ENCODE data around the gene LIN7A. TPM values are rescaled to one million over a fixed set of nuclear protein-coding genes. Genes with fewer than 3 reads are reported as not detected.
"Not testable (repeated sequence)": the region's sequence is repeated elsewhere in the genome, so short reads cannot be mapped to it uniquely, and the experiment has no call there.

Gene LIN7A
- total and polyA plus RNA-seq, 7 donors, result 0.60 to 10.7 (median 4.6) TPM

- H3K4me3 ChIP-seq, result no peak overlapping the region
- TF ChIP-seq POLR2AphosphoS5 (IDR thresholded peaks at IDR 0.05) (no peak), CTCF (IDR thresholded peaks at IDR 0.05) (no peak), POLR2A (IDR thresholded peaks at IDR 0.05) (no peak), EP300 (IDR thresholded peaks at IDR 0.05) (no peak)
- H3K36me3 ChIP-seq, result no peaks in the 10 kb centered on the region
- no peaks in the 10 kb centered on the region for H3K27me3 ChIP-seq
- intact Hi-C loops (cut with DNase I), result no loop called here
- no peak overlapping the region for H3K27ac ChIP-seq
- H3K4me1 ChIP-seq, result no peaks in the 10 kb centered on the region
- 77 to 83% methylated on average over 3 of the region's 3 CpGs for WGBS, 2 donors
- H3K9me3 ChIP-seq, result no peaks in the 10 kb centered on the region
- DNase-seq, result no peak
Measured at GRCh38 chr12:80802652-80803400, 134.9 kb downstream of the LIN7A start.

- no peaks in the 10 kb centered on the region for H3K27me3 ChIP-seq
- H3K36me3 ChIP-seq, result no peaks in the 10 kb centered on the region
- 53 to 70% methylated on average over 4 of the region's 4 CpGs for WGBS, 2 donors
- no peaks in the 10 kb centered on the region for H3K9me3 ChIP-seq
- no peak overlapping the region for H3K27ac ChIP-seq
- TF ChIP-seq CTCF (IDR thresholded peaks at IDR 0.05), result no peak
- no peak for TF ChIP-seq POLR2AphosphoS5 (IDR thresholded peaks at IDR 0.05)
- no peak for TF ChIP-seq EP300 (IDR thresholded peaks at IDR 0.05)
- TF ChIP-seq POLR2A (IDR thresholded peaks at IDR 0.05), result no peak
- H3K4me3 ChIP-seq, result no peak overlapping the region
- H3K4me1 ChIP-seq, result no peaks in the 10 kb centered on the region
- DNase-seq, result no peak
- intact Hi-C loops (cut with DNase I), result no loop called here
Measured at GRCh38 chr12:80798281-80798680, 139.5 kb downstream of the LIN7A start.

GRCh38 chr12:80794551-80794950 lies 143.2 kb downstream of the LIN7A start:
- H3K4me1 ChIP-seq, result no peaks in the 10 kb centered on the region
- DNase-seq, result no peak
- TF ChIP-seq POLR2AphosphoS5 (IDR thresholded peaks at IDR 0.05), result no peak
- no peak for TF ChIP-seq CTCF (IDR thresholded peaks at IDR 0.05)
- no peak for TF ChIP-seq POLR2A (IDR thresholded peaks at IDR 0.05)
- no peak for TF ChIP-seq EP300 (IDR thresholded peaks at IDR 0.05)
- H3K36me3 ChIP-seq, result no peaks in the 10 kb centered on the region
- no peak overlapping the region for H3K4me3 ChIP-seq
- no peaks in the 10 kb centered on the region for H3K27me3 ChIP-seq
- intact Hi-C loops (cut with DNase I), result no loop called here
- no peak overlapping the region for H3K27ac ChIP-seq
- H3K9me3 ChIP-seq, result no peaks in the 10 kb centered on the region
- 36 to 54% methylated on average over 1 of the region's 1 CpG for WGBS, 2 donors

- no peaks in the 10 kb centered on the region for H3K4me1 ChIP-seq
- no peak overlapping the region for H3K4me3 ChIP-seq
- no peaks in the 10 kb centered on the region for H3K36me3 ChIP-seq
- no peaks in the 10 kb centered on the region for H3K9me3 ChIP-seq
- no peaks in the 10 kb centered on the region for H3K27me3 ChIP-seq
- H3K27ac ChIP-seq, result no peak overlapping the region
- intact Hi-C loops (cut with DNase I), result no loop called here
- TF ChIP-seq EP300 (IDR thresholded peaks at IDR 0.05), result no peak
- no peak for DNase-seq
Measured at GRCh38 chr12:80792861-80793260, 144.9 kb downstream of the LIN7A start.

GRCh38 chr12:80791863-80792262 lies 145.9 kb downstream of the LIN7A start:
- TF ChIP-seq POLR2AphosphoS5 (IDR thresholded peaks at IDR 0.05) (no peak), POLR2A (IDR thresholded peaks at IDR 0.05) (no peak), CTCF (IDR thresholded peaks at IDR 0.05) (no peak), EP300 (IDR thresholded peaks at IDR 0.05) (no peak)
- intact Hi-C loops (cut with DNase I), result no loop called here

GRCh38 chr12:80788407-80788806 lies 149.3 kb downstream of the LIN7A start:
- H3K36me3 ChIP-seq; DNase-seq; H3K27ac ChIP-seq; H3K9me3 ChIP-seq; H3K4me1 ChIP-seq; H3K27me3 ChIP-seq; intact Hi-C loops (cut with DNase I); H3K4me3 ChIP-seq: not testable (repeated sequence)
- WGBS, 2 donors, result 81 to 88% methylated on average over 10 of the region's 10 CpGs

More at GRCh38 chr12:80791863-80792262, 145.9 kb downstream of the LIN7A start:
- H3K36me3 ChIP-seq, result no peaks in the 10 kb centered on the region
- H3K27ac ChIP-seq, result no peak overlapping the region
- H3K27me3 ChIP-seq, result no peaks in the 10 kb centered on the region
- no peaks in the 10 kb centered on the region for H3K4me1 ChIP-seq
- no peak overlapping the region for H3K4me3 ChIP-seq
- DNase-seq, result no peak
- no peaks in the 10 kb centered on the region for H3K9me3 ChIP-seq

- DNase-seq; H3K36me3 ChIP-seq; H3K27me3 ChIP-seq; intact Hi-C loops (cut with DNase I); H3K4me1 ChIP-seq; H3K9me3 ChIP-seq; H3K27ac ChIP-seq; H3K4me3 ChIP-seq: not testable (repeated sequence)
- 76 to 79% methylated on average over 5 of the region's 5 CpGs for WGBS, 2 donors
Measured at GRCh38 chr12:80782963-80783470, 154.7 kb downstream of the LIN7A start.
